HEK293 (cell line): ENCODE results near the gene VASH2.

Source experiments
- MZF1 ChIP-seq: fragments of 450-650 bp; formaldehyde crosslinking; IDR thresholded peaks from 2 replicates; pipeline ENCODE4 v1.5.1; 2017; ENCODE audit warnings: missing biosample characterization, missing genetic modification characterization, borderline replicate concordance
- RBAK ChIP-seq: fragments of 450-650 bp; formaldehyde crosslinking; IDR thresholded peaks from 2 replicates; pipeline ENCODE4 v1.5.1; 2016; ENCODE audit warnings: missing biosample characterization, missing genetic modification characterization
- YY1 ChIP-seq: fragments of 450-650 bp; formaldehyde crosslinking; IDR thresholded peaks from 2 replicates; pipeline ENCODE4 v1.5.1; 2018; ENCODE audit warnings: missing biosample characterization, missing genetic modification characterization
- ZNF121 ChIP-seq: fragments of 450-650 bp; formaldehyde crosslinking; IDR thresholded peaks from 2 replicates; pipeline ENCODE4 v1.5.1; 2016; ENCODE audit warnings: missing biosample characterization, missing genetic modification characterization
- TF ChIP-seq, protein P1 (sequence below): fragments of 450-650 bp; formaldehyde crosslinking; IDR thresholded peaks from 2 replicates; pipeline ENCODE4 v1.5.1; 2016; ENCODE audit warnings: missing biosample characterization, missing genetic modification characterization
- TF ChIP-seq, protein P2 (sequence below): fragments of 450-650 bp; formaldehyde crosslinking; IDR thresholded peaks from 2 replicates; pipeline ENCODE4 v1.5.1; 2016; ENCODE audit warnings: missing biosample characterization, missing genetic modification characterization

DNA sequence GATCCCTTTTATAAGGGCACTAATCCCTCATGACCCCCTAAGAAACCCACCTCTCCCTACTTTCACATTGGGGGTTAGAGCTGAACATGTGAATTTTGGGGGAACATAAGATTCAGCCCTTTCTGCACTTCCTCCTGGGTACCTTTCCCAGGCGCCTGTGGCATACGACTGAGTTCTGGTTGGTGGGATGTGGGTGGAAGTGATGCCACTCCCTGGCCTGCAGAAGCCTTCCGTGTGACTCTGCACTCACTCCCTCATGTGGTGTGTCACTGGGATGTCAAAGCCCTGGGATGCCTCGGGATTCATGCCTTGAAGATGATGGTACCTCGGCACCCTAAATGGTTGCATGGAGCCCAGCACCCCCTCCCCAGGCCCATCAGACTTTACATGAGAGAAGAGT is 28.3 kb upstream of the VASH2 start:
- TF ChIP-seq, protein P1, sequence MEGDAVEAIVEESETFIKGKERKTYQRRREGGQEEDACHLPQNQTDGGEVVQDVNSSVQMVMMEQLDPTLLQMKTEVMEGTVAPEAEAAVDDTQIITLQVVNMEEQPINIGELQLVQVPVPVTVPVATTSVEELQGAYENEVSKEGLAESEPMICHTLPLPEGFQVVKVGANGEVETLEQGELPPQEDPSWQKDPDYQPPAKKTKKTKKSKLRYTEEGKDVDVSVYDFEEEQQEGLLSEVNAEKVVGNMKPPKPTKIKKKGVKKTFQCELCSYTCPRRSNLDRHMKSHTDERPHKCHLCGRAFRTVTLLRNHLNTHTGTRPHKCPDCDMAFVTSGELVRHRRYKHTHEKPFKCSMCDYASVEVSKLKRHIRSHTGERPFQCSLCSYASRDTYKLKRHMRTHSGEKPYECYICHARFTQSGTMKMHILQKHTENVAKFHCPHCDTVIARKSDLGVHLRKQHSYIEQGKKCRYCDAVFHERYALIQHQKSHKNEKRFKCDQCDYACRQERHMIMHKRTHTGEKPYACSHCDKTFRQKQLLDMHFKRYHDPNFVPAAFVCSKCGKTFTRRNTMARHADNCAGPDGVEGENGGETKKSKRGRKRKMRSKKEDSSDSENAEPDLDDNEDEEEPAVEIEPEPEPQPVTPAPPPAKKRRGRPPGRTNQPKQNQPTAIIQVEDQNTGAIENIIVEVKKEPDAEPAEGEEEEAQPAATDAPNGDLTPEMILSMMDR (tag by site-specific recombination): no peak
- no peak for TF ChIP-seq MZF1 (tag by site-specific recombination)
- no peak for TF ChIP-seq ZNF121 (tag by site-specific recombination)
- TF ChIP-seq, protein P2, sequence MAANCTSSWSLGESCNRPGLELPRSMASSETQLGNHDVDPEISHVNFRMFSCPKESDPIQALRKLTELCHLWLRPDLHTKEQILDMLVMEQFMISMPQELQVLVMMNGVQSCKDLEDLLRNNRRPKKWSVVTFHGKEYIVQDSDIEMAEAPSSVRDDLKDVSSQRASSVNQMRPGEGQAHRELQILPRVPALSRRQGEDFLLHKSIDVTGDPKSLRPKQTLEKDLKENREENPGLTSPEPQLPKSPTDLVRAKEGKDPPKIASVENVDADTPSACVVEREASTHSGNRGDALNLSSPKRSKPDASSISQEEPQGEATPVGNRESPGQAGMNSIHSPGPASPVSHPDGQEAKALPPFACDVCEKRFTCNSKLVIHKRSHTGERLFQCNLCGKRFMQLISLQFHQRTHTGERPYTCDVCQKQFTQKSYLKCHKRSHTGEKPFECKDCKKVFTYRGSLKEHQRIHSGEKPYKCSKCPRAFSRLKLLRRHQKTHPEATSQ (tag by site-specific recombination): no peak
- TF ChIP-seq RBAK: no peak
- TF ChIP-seq YY1 (tag by site-specific recombination): no peak
